OCI-LY7 (cell line): ENCODE results near the gene RFNG. TPM values are rescaled to one million over a fixed set of nuclear protein-coding genes. Genes with fewer than 3 reads are reported as not detected.

Experiments
- BruUV-seq: library from RNA; stranded (reverse); fragments of 400-500 nt; replicated peaks from 2 replicates; lab custom pipeline; 2021; lab: Mats Ljungman, UMichigan
- CTCF ChIA-PET: fragments of 300-600 bp; sonication (Branson Sonifier 250); formaldehyde crosslinking; loops from one replicate; lab custom pipeline; 2022; ENCODE audit warnings: antibody characterized with exemption; ENCODE audit not compliant: unreplicated experiment; lab: Charles Lee
- POLR2A ChIA-PET: fragments of 300-600 bp; sonication (Branson Sonifier 250); formaldehyde crosslinking; loops from one replicate; lab custom pipeline; 2022; ENCODE audit warnings: antibody characterized with exemption; lab: Charles Lee
- DNase-seq: peaks from one replicate; pipeline ENCODE4 v3.0.0-alpha.2; 2015; ENCODE audit warnings: low spot score
- H2AFZ ChIP-seq: fragments of 200-600 bp; sonication (generic), shearing (Covaris generic); 2 replicates; pipeline ENCODE4 v1.6.1; 2014; ENCODE audit warnings: mild to moderate bottlenecking, antibody characterized with exemption, low read length, moderate library complexity
- H3K27ac ChIP-seq: fragments of 200-600 bp; sonication (generic); 2 replicates; pipeline ENCODE4 v1.5.1; 2014; ENCODE audit warnings: mixed run types, low read depth, mild to moderate bottlenecking, moderate library complexity, low read length, inconsistent platforms; ENCODE audit not compliant: poor library complexity, severe bottlenecking
- H3K36me3 ChIP-seq: fragments of 200-600 bp; sonication (generic); 2 replicates; pipeline ENCODE4 v1.6.1; 2014; ENCODE audit warnings: mild to moderate bottlenecking, antibody characterized with exemption, low read length, moderate library complexity, mixed read lengths; ENCODE audit not compliant: insufficient read depth
- H3K4me1 ChIP-seq: fragments of 200-600 bp; sonication (generic); 2 replicates; pipeline ENCODE4 v1.5.1; 2014; ENCODE audit warnings: mild to moderate bottlenecking, low read length; ENCODE audit not compliant: insufficient read depth, poor library complexity, severe bottlenecking
- H3K4me2 ChIP-seq: fragments of 200-600 bp; sonication (generic); 2 replicates; pipeline ENCODE4 v1.6.1; 2014; ENCODE audit warnings: mild to moderate bottlenecking, low read length
- H3K4me3 ChIP-seq: fragments of 200-600 bp; sonication (generic); 2 replicates; pipeline ENCODE4 v1.5.1; 2014; ENCODE audit warnings: mild to moderate bottlenecking, low read depth, low read length; ENCODE audit not compliant: poor library complexity, severe bottlenecking
- H3K79me2 ChIP-seq: fragments of 200-600 bp; sonication (generic); 2 replicates; pipeline ENCODE4 v1.6.1; 2016; ENCODE audit warnings: low read depth, mild to moderate bottlenecking, low read length, moderate library complexity, mixed read lengths; ENCODE audit not compliant: insufficient read depth
- H3K9me2 ChIP-seq: fragments of 200-600 bp; sonication (generic); 2 replicates; pipeline ENCODE4 v1.6.1; 2016; ENCODE audit warnings: mild to moderate bottlenecking, low read length, mixed read lengths; ENCODE audit not compliant: insufficient read depth
- H3K9me3 ChIP-seq: fragments of 200-600 bp; sonication (generic); 2 replicates; pipeline ENCODE4 v1.6.1; 2014; ENCODE audit warnings: mild to moderate bottlenecking, mixed run types, low read length, mixed read lengths
- H4K20me1 ChIP-seq: fragments of 200-600 bp; sonication (generic); 2 replicates; pipeline ENCODE4 v1.6.1; 2014; ENCODE audit warnings: mild to moderate bottlenecking, antibody characterized with exemption, low read length, moderate library complexity, mixed read lengths; ENCODE audit not compliant: insufficient read depth
- EZH2phosphoT487 ChIP-seq: fragments of 200-600 bp; sonication (generic); IDR thresholded peaks from 2 replicates; pipeline ENCODE4 v1.6.1; 2018; ENCODE audit warnings: low read depth, borderline replicate concordance, mild to moderate bottlenecking, mixed run types, antibody characterized with exemption, low read length, moderate library complexity, mixed read lengths
- intact Hi-C: fragments of 100-400 bp; cut with micrococcal nuclease; formaldehyde crosslinking; loops from one replicate; pipeline ENCODE4 v1.10.0; 2022; ENCODE audit not compliant: unreplicated experiment
- total RNA-seq, 2 experiments: library from RNA; depleted of rRNA in 1 of 2; stranded (reverse); fragments of >200 nt in 1 of 2; shearing (Covaris generic) in 1 of 2; gene quantifications; 2 replicates each; pipeline ENCODE4 v1.2.3, GENCODE V29; 2014 to 2022
- TF ChIP-seq, protein P1 (sequence below): fragments of 200-600 bp; sonication (generic); conservative IDR thresholded peaks from 2 replicates; pipeline ENCODE4 v1.5.1; 2014; ENCODE audit warnings: mild to moderate bottlenecking, antibody characterized with exemption, low read length, moderate library complexity, mixed read lengths

Gene RFNG
- total RNA-seq, 2 experiments from 2014 or later = 47.3 to 59.4 TPM

DNA sequence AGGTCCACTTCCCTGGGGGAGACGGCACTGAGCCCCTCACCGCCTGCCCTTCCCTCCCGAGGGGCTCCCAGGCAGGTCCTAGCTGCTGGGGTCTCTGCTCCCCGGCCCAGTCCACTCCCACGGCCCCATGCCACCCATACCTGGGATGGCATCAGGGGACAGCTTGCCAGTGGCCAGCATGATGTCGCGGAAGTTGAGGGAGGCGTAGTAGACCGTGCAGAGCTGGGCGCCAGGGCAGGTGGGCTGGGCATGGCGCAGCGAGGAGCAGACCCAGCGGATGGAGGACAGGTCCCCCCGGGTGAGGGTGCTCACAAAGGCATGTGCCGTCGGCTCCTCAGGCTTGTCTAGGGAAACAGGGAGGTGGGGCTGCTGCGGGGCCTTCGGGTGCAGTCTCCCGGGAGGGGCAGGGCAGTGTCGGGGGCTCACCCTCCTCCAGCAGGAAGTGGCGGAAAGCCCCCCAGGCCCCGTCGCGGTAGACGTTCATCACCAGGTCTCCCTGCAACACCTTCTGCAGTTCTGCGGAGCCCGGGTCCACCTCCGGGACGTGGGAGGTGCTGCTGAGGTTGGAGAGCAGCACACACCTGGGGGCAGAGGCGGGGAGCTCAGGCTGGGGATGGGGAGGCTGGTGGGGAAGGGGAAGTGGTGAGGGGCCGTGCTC is 32.9 kb upstream of the RFNG start:
- ChIA-PET POLR2A (no interaction called here), CTCF (no interaction called here)
- Histone ChIP-seq H3K4me2 (no peak overlapping the region), H3K9me3 (no peaks in the 10 kb centered on the region), H3K79me2 (no peaks in the 10 kb centered on the region), H3K4me1 (no peaks in the 10 kb centered on the region), H4K20me1 (no peaks in the 10 kb centered on the region), H3K4me3 (no peak overlapping the region), H3K27ac (no peak overlapping the region), H2AFZ (no peak overlapping the region), H3K9me2 (no peaks in the 10 kb centered on the region), H3K36me3 (peaks cover 100% of the 10 kb centered on the region)
- BruUV-seq = no TSS peak
- TF ChIP-seq EZH2phosphoT487 = no peak
- TF ChIP-seq, protein P1, sequence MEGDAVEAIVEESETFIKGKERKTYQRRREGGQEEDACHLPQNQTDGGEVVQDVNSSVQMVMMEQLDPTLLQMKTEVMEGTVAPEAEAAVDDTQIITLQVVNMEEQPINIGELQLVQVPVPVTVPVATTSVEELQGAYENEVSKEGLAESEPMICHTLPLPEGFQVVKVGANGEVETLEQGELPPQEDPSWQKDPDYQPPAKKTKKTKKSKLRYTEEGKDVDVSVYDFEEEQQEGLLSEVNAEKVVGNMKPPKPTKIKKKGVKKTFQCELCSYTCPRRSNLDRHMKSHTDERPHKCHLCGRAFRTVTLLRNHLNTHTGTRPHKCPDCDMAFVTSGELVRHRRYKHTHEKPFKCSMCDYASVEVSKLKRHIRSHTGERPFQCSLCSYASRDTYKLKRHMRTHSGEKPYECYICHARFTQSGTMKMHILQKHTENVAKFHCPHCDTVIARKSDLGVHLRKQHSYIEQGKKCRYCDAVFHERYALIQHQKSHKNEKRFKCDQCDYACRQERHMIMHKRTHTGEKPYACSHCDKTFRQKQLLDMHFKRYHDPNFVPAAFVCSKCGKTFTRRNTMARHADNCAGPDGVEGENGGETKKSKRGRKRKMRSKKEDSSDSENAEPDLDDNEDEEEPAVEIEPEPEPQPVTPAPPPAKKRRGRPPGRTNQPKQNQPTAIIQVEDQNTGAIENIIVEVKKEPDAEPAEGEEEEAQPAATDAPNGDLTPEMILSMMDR = no peak
- intact Hi-C loops = no loop called here
- DNase-seq = no peak

DNA sequence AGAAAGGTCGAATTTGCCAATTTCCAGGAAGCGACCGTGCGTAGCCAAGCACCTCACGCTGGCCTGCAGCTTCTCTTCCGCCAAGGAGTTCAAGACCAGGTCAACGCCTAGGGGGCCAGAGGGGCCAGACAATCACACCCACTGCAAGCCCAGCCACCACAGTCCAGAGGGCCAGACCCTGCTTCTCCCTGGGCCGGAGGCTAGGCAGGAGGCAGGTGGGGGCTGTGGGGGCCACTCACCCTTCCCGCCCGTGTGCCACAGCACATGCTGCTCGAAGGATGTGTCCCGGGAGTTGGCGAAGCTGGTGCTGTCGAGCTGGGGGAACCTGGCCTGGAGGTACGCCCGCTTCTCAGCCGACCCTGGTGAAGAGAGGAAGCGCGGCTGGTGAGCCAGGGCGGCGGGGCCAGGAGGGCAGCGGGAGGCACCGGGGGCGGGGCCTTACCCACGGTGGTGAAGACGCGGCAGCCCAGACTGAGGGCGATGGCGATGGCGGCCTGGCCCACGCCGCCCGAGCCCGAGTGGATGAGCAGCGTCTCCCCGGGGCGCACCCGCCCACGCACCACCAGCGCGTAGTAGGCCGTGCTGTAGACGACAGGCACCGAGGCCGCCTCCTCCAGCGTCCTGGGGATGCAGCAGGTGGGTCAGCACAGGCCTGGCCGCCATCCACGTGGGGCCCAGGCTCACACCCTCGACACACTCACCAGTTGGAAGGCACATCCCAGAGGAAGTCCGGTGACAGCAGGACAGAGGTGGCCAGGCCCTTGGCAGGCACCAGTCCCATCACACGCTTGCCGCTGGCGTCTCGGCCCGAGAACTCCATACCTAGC is 32.1 kb upstream of the RFNG start:
- Histone ChIP-seq H2AFZ (no peak overlapping the region), H3K9me2 (no peaks in the 10 kb centered on the region), H4K20me1 (no peaks in the 10 kb centered on the region), H3K79me2 (no peaks in the 10 kb centered on the region), H3K4me2 (no peak overlapping the region), H3K27ac (no peak overlapping the region), H3K4me1 (no peaks in the 10 kb centered on the region), H3K36me3 (peaks cover 98% of the 10 kb centered on the region), H3K9me3 (no peaks in the 10 kb centered on the region), H3K4me3 (no peak overlapping the region)
- CTCF ChIA-PET = no interaction called here
- BruUV-seq = no TSS peak
- intact Hi-C loops = no loop called here
- no peak for TF ChIP-seq EZH2phosphoT487
- TF ChIP-seq, protein P1 = no peak
- DNase-seq = no peak
- POLR2A ChIA-PET = no interaction called here

DNA sequence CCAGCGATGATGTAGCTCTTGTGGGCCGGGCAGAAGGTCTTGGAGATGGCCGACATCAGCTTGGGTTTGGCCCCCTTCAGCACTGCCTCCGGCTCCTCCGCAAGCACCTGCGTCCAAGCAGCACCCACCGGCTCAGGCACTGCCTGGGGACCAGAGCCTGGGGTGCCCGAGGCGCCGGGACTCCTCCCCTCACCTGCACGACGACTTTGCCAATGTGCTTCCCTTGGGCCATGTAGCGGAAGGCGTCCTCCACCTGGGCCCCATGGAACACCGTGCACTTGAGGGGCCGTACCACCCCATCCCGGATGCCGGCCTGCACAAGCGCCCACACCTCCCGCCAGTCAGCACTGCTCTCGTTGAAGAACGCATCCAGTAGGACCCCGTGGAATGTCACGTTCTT is 31.4 kb upstream of the RFNG start:
- Histone ChIP-seq H3K36me3 (peaks cover 98% of the 10 kb centered on the region), H3K9me3 (no peaks in the 10 kb centered on the region), H3K79me2 (no peaks in the 10 kb centered on the region), H3K27ac (no peak overlapping the region), H3K4me1 (no peaks in the 10 kb centered on the region), H3K4me2 (no peak overlapping the region), H3K9me2 (no peaks in the 10 kb centered on the region), H4K20me1 (no peaks in the 10 kb centered on the region), H3K4me3 (no peak overlapping the region), H2AFZ (no peak overlapping the region)
- intact Hi-C loops = no loop called here
- no peak for DNase-seq
- TF ChIP-seq, protein P1 = no peak
- TF ChIP-seq EZH2phosphoT487 = no peak
- no TSS peak for BruUV-seq
- ChIA-PET POLR2A (no interaction called here), CTCF (no interaction called here)
